ENCODE measurements around the gene FAM43B.

FAM43B gene

DNA sequence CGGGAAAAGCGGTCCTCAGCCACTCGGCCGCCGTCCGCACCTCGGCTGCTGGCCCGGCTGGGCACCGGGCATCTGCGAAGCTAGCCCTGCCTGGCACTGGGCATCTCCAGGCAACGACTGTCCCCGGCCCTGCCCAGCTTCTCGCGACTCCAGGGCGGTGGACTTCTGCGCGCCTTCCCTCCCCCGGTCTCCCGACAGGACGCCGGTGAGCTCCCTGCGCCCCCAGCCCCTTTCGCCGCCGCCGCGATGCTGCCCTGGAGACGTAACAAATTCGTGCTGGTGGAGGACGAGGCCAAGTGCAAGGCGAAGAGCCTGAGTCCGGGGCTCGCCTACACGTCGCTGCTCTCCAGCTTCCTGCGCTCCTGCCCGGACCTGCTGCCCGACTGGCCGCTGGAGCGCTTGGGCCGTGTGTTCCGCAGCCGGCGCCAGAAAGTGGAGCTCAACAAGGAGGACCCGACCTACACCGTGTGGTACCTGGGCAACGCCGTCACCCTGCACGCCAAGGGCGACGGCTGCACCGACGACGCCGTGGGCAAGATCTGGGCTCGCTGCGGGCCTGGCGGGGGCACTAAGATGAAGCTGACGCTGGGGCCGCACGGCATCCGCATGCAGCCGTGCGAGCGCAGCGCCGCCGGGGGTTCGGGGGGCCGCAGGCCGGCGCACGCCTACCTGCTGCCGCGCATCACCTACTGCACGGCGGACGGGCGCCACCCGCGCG lies 514 bp downstream of the FAM43B start:
- DNase-seq: no peak

DNA sequence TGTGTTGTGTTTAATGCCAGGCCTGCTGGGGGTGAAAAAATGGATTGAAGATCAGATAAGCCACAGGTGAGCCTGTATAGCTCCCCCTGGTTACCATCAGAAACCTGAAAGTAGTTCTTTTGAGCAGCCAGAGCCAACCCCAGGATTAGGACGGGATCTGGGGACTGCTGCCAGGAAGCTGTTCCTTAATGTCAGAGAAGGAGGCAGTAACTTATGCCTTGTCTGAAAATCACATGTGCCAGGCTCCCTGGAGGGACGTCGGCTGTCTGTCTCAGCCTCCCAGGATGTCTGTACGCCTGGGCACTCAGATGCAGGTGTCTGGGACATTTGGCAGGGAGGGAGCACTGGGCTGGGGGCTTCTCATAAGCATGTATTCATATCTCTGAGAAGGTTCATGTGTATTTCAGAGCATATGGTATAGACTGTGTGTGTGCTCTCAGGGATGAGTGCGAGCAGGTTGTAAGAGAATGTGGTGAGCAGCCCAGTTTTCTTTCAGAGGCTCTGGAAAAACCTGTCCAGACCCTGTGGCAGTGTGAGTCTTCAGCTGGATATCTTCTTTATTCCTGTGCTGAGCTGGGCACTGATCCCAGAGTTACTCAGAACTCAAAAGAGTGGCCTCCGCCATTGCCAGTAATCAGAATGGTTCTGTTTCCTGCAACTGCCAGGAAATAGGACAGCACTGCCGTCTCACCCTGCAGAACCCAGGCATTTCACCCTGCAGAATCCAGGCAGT lies 2.8 kb downstream of the FAM43B start:
- no peak for DNase-seq

DNA sequence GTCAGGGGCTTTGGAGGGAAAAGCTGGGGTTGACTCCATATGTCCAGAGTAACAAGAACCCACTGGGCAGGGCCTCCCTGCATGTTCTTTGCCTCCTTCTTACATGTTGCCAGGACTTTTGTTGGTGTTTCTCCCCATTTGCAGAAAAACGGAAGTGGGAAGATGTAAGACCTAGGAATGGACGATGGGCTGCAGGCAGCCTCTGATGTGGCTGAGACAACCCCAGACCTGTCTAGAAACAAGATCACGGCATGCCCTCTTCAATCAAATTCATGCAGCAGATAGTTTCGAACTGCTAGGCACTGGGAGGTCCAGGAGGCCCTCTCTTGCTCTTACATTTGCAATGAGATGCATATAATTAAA lies 3.4 kb downstream of the FAM43B start:
- DNase-seq: no peak

DNA sequence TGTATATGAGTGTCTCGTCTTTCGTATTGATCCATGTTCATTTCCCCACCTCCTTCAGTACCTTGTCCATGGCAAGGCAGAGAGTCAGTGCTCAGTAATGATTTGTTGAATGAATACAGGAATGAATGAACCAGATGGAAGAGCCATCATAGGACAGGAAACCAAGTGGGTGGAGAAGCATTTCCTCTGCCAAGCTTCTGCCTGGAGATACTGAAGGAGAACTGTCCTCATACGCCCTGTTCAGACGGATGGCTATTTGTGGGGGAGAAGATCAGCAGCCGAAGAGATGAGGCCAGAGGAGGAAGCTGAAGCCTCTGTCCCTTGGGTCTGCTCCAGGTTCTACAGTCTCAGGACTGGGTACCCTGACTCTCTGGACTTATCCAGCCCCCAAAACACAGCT lies 5.8 kb downstream of the FAM43B start:
- DNase-seq: no peak

DNA sequence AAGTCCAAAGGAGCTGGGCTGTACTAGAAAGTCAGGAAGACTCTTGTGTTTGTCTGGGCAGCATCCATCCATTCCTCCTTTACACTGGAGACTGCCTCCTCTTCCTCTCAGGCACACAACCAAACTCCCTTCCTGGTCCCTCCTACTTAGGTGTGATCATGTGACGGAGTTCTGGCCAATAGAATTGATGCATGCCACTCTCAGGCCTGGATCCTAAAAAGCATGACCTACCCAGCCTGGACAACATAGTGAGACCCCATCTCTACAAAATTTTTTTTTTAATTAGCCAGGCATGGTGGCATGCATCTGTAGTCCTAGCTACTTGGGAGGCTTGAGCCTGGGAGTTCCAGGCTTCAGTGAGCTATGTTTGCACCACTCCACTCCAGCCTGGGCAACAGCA lies 8.6 kb downstream of the FAM43B start:
- DNase-seq: no peak

DNA sequence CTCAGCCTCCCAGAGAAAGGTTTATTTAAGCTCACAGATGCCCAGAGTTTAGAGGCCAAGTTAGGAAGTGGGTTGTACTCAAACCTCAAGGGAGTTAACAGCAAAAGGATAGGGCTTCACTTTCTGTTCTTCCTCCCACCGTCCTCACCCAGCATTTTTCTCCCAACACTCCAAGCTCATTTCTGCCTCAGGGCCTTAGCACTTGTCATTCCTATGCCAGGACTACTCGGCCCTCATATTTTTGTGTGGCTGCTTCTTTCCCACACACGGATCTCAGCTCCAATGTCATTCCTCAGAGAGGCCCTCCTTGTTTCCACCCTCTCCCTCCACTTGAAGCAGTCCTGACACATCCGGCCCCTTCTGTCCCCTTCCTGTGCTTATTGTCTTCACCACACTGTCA lies 12.9 kb downstream of the FAM43B start:
- no peak for DNase-seq

DNA sequence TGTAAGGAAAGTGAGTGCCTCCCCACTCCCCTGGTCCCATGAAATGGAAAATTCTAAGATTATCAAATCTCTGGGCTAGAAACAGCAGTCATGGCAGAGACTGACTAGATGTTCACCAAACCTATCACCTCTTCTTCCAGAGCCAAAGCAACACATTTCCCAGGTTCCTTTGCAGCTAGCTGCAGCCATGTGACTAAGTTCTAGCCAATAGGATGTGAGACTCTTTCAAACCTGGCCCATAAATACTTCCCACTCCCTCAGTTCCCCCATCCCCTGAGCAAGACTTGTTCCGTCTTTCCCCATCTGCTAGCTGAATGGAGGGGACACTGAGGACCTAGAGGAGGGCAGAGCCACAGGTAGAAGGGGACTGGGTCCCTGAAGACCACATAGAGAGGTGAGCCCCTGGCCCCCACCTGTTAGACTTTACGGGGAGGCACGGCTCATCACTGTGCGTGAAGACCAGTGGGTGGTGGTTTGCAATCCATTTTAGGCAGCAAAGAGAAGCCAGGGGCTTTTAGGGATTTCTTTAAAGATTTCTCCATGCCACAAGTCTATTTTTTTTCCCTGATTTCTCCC lies 17.2 kb downstream of the FAM43B start:
- DNase-seq: no peak

DNA sequence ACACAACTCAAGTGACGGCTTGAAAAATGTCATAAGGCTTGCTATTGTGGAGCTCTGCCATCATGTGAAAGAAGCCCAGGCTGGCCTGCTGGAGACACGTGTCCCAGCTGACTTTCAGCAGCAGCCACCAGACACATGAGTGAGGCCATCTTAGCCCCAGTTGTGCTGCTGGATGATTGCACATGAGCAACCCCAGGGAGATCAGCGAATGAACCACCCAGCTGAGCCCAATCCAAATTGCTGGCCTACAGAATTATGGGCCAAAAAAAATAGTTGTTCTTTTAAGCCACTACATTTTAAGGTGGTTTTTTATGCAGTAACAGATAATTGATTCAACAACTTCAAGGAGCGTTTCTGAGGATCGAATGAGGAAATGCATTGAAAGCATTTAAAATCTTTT lies 19.1 kb downstream of the FAM43B start:
- DNase-seq: no peak

DNA sequence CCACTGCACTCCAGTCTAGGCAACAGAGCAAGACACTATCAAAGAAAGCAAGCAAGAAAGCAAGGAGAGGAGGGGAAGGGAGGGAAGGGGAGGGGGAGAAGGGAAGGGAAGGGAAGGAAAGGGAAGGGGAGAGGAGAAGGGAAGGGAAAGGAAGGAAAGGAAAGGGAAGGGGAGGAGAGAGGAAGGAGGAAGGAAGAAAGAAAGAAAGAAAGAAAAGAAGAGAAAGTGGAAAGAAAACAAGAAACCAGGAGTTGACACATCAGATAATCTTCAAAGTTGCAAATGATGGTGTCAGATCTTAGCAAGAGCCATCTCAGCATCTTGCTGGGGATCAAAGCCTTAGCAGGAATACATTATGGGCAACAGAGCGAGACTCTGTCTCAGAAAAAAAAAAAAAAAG lies 21.6 kb downstream of the FAM43B start:
- DNase-seq: no peak

DNA sequence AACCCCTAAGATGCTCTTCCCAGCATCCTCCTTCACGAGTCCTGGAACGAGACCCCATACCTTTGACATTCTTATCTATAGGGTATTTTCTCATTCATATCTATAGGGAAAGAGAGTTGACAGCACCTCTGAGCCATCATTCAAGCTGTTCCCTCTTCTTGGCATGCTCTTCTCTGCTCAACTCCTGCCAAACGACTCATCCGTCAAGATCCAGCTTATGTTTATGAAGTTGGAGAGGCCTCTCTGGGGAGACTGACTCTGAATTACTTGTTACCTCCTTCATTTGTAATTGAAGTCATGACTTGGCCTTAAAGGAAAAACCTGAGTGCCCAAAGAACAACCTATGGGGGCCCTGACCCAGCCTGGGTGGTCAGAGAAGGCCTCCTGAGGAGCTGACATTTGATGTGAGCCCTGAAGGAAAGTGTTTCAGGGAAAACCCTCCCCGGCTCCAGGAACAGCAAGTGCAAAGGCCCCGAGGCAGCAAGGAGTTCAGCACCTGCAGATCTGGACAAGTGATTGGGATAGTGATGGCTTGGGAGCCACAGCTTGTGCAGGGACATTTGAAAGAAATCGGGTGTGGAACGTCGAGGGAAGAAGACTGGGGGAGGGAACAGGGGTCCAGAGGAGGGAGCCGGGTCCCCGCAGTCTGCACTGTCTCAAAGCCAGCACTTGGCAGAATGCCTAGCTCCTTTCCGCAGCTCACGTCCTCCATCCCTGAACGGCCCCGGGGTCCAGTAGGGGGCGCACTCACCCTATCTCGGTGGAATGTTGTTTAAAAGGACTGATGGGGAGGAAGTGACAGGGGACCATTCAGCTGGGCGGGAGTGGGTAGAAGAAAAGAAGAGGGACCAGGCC lies 22.5 kb downstream of the FAM43B start:
- peak; percentile 64 for DNase-seq

DNA sequence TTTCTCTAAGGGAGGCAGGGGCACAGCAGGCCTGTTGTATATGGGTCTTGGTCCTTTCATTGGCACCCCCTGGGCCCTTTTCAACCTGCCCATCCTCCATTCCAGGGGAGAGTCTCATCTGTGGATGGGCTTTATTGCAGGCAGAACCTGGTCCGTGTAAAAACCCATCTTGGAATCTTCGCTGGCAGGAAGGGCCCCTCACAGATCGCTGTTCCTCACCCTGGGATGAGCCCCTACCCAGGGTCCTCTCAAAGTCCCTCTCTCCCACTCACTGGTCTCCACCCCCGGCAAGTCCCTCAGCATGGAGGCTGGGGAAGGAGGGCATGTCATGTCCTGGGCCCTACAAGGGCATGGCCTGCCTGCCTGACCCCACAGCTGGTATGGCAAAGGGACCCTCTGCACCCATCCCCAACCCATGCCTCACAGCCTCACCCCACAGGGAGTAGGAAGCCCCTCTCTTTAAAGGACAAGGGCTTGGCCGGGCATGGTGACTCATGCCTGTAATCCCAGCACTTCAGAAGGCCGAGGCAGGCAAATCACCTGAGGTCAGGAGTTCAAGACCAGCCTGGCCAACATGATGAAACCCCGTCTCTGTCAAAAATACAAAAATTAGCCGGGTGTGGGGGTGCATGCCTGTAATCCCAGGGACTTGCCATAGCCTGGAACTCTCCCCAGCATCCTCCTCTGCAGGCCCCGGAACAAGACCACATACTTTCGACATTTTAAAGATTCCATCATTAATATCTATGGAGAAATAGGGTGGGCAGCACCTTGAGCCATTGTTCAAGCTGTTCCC lies 23.4 kb downstream of the FAM43B start:
- no peak for DNase-seq

DNA sequence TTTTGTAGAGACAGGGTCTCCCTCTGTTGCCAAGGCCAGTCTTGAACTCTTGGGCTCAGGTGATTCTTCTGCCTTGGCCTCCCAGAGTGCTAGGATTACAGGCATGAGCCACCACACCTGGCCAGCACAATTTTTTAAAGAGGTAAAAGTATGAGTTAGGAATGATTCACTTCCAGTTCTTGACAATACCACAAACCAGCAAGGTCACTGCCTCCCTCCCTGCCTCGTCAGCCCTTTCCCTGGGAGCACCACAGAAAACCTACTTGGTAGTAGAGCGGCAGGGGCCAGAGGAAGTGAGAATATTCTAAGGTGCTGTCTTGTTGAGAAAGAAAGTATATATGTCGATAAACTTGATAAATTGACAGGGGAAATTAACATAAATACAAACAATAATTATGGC lies 25.7 kb downstream of the FAM43B start:
- no peak for DNase-seq

DNA sequence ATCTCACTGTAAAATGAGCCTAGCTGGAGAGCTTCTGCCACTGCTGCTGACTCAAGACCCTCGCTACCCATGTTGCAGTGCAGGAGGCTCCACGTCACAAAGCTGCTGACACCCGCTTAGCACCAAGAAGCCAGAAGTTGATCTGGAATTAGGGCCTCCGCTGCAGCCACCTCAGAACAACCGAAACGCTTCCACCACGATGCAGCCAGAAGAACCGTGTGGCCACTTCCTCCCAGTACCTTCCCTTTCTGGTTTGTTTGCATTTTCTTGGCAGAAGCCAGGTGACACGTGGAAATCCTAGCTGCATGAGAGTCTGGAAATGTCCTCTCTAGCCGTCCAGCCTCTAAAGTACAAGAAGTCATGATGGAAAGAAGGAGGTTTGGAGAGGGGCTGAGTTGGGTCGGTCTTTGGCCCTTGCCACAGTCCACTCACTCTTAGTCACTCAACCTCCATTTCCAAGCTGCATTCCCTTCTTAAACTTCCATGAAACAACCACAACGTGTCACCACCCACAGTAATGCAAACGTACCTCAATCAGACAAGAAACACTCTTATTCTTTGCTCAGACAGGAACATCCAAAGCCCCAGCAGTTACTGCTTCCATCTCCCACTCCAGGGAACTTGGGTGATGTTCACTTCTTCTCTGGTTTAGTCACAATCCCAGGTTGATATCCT lies 26.5 kb downstream of the FAM43B start:
- no peak for DNase-seq

DNA sequence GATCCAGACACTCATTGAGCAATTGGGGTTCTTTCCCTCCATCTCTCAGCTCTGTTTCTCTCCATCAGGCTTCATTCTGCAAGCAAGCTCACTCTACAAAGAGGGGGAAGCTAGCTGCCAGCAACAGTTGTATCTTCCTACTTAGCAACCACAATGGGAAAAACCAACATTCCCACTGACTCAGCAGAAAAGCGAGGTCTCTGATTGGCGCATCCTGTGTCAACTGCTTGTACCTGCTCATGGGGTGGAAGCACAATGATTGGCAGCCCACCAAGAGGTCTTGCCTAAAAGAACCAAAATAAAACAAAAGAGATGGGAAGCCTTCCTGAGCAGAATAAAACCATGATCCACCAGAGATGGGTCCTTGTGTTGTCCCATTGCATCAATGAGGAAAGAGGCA lies 32.5 kb downstream of the FAM43B start:
- no peak for DNase-seq

DNA sequence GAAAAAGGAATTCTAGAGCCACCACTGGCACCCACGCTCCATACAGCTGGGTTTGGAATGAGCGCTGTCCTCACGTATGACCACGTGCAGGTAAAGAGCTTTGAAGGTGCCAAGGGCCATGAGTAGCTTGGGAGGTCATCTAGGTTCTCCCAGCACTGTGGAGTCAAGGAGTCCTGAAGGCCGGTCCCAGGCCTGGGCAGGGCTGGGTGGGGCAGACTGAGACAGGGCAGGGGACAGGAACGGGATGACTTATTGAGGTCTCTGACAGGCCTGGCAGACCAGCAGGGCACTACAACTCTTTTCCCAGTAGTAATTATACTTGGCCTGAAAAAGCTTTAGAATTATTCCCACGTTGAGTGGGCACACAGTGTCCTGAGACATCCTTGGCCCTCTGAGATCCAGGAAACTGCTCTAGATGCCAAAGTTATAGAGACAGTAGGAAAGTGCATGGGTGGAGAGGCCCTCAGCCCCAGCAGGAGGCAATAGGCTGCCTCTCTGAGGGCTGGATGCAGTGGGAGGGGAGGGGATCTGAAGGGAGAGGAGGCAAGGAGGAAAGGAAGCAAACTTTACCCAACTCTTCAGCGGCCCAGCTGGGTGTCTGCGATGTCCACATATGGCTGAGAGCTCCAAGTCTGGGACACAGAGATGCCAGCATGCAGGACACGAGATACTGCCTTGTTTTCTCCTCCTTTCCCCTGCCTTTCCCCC lies 34.7 kb downstream of the FAM43B start:
- no peak for DNase-seq

DNA sequence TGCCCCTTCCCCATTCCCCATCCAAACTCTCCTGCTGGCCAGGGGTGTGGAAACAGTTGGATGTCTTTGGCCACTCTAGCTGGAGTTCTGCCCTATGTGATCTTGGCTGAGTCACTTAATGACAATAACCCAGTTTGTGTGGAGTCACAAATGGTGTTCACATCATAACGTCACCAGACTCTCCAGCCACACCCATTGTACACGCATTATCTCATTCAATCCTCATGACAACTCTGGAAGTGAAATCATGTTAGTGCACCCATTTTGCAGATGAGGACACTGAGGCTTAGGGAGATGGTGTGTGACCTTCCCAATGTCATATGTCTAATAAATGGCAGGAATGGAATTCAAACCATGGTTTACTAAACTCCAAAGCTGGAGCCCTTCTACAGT lies 35.3 kb downstream of the FAM43B start:
- no peak for DNase-seq

DNA sequence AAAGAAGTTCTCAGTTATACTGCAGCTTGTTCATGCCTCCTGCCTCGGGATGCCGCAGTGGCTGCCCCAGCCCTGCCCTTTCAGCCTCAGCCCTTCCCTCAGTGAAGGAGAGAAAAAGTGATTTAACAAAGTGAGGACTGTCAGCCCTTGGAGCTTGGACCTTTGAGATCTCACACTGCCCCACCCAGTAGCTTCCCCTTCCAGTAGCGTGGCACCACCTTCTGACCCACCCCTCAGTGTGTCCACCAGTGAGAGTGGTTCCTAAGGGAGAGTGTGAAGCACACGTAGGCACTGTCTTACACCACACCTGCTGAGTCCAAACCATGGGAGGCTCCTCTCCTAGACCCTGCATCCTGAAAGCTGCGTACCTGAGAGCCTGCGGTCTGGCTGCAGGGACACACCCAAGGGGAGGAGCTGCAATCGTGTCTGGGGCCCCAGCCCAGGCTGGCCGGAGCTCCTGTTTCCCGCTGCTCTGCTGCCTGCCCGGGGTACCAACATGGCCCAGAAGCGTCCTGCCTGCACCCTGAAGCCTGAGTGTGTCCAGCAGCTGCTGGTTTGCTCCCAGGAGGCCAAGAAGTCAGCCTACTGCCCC lies 36.4 kb downstream of the FAM43B start, which contains the start of gene CDA:
CDA (plus strand) TSS at position 464 of the 592 bp plus-strand sequence; CDS start at position 497, 33 bp downstream.
- DNase-seq: no peak

DNA sequence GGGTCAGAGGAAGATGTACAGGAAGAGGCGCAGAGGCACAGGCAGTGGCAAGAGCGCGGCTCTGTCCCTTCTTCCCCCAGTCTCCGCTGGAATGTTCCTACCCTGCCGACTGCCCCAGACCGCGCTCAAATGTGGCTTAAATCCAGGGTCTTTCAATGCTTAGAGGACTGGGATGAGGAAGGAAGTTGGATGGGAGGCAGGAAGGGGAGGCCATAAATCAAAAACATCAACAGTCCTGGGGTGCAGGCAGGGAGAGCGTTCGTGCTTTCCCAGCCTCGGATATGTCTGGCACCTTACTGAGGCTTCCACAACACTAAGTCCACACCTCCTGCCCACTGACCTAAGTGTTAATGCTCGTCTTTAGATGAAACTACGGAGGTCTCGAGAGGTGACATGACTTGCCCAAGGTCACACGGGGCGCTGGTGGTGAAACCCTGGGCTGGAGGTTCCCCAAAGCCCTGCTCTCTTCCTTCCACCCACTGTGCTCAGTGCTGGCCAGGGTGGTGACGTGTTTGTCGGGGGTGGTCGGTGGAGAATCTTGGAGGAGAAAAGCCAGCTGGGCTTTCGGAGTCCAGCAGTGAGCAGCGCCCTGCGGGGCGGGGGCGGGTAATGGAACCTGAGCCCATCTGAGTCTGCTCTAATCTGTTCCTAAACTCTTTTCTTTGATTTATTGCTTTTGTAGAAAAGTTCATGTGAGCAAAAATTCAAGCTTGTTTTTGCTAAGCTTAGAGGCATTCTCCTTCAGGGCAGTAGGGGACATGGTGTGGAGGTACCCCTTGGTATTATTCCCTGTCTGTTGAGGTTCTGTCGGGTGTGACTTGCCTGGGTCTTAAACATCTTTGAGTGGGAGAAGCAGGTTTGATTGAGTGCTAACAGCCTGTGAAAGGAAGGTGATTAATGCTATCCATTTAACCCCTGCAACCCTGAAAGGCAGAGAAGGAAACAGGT lies 37.2 kb downstream of the FAM43B start:
- peak; percentile 43 for DNase-seq

DNA sequence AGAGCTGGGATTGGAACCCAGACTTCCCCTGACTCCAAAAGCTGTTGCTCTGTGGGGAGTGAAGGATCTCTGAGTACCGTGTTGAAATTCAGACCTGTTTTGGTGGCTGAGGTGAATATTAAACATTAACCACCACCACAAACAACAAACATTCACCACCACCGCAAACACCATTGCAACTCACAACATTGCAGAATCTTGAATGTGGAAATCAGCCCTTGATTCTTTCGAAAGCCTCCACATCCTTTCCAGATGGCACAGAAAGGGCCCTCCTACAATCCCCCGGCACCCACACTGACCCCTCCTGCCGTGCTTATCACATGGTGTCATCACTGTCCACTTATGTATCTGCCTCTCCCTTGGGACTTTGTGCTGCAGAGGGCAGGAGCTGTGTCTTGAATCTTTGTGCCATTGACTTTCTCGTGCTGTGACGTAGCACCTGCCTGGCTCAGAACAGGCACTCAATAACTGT lies 38.0 kb downstream of the FAM43B start:
- no peak for DNase-seq

All from right forelimb (tissue), 1 donor.